ENCODE data around the gene SHISA6. TPM values are rescaled to one million over a fixed set of nuclear protein-coding genes. Genes with fewer than 3 reads are reported as not detected.

Gene SHISA6
- total RNA-seq, 3 donors from 2014 or later = not detected

DNA sequence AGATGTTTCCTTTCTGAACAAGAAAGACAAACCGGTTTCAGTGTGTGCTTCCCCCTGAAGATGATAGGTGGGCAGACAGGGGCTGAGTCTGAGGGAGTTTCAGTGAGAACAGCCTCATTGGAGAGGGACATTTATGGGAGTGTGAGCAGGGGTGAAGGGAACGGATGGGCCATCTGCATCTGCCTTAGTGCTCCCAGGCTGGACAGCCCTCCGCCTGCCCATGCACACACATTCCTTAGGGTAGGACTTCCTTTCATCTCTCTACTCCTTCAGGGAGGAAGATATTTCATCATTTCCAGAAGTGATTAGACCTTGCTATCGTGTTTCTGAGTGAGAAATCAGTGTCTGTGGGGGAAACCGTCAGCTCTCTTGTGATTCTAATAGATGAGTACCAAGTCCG lies 3.8 kb downstream of the SHISA6 start:
- no peaks in the 10 kb centered on the region for H3K36me3 Mint-ChIP-seq (ENCODE audit: insufficient read depth)
- no peak for DNase-seq
- H3K27me3 Mint-ChIP-seq (ENCODE audit: low read depth) = peaks cover 28% of the 10 kb centered on the region
- ATAC-seq = no peak
- peaks cover 4% of the 10 kb centered on the region for H3K9me3 Mint-ChIP-seq
- no peaks in the 10 kb centered on the region for H3K4me1 Mint-ChIP-seq (ENCODE audit: low read depth)
- H3K4me3 Mint-ChIP-seq = no peak overlapping the region

- peaks cover 4% of the 10 kb centered on the region for H3K9me3 Mint-ChIP-seq
- H3K4me3 Mint-ChIP-seq = no peak overlapping the region
- H3K36me3 Mint-ChIP-seq (ENCODE audit: insufficient read depth) = no peaks in the 10 kb centered on the region
- no peaks in the 10 kb centered on the region for H3K4me1 Mint-ChIP-seq (ENCODE audit: low read depth)
- ATAC-seq (no peak), DNase-seq (no peak)
- peaks cover 26% of the 10 kb centered on the region for H3K27me3 Mint-ChIP-seq (ENCODE audit: low read depth)
Observed at GRCh38 chr17:11245187-11245586, 4.2 kb downstream of the SHISA6 start.

DNA sequence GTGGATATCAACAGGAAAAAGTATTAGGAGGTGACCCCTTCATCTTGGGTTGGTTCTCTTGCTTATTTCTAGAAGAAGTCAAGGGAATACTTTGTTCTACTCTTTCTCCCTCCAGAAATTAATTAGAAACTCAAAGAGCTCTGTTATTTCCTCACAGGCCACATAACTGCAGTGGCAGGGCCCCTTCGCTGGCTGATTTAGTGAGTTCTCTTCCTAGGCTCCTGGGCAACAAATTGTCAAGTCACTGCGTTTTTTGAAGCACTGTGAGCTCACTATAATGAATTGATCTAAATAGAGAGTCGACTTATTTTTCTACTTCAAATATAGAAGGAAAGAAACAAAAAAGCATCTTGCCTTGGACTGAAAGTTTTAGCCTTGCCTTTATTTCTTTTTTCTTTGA lies 4.8 kb downstream of the SHISA6 start:
- Mint-ChIP-seq H3K4me1 (ENCODE audit: low read depth) (no peaks in the 10 kb centered on the region), H3K36me3 (ENCODE audit: insufficient read depth) (no peaks in the 10 kb centered on the region)
- no peak for ATAC-seq

DNA sequence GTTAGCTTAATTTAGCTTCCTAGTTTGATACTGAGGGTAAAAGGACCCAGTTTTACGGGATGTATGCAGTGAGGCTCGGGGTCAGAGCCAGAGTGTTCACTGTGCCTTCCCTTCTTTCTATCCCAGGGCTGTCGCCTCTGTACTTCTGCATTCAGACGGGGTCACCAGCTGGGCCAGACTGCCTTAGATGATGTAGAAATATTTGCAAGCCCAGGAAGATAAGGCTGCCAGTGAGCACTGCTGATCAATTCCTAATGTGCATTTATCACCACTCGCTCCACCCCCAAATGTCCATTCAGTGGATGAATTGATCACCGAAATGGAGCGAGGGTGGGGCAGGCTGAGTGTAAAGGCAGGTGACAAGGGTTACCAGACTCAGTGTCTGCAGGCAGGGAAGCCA lies 9.1 kb downstream of the SHISA6 start:
- Mint-ChIP-seq H3K36me3 (ENCODE audit: insufficient read depth) (no peaks in the 10 kb centered on the region), H3K4me1 (ENCODE audit: low read depth) (no peaks in the 10 kb centered on the region), H3K27me3 (ENCODE audit: low read depth) (no peaks in the 10 kb centered on the region), H3K4me3 (no peak overlapping the region), H3K9me3 (no peaks in the 10 kb centered on the region)
- no peak for ATAC-seq
- no peak for DNase-seq

More for the DNA sequence above, 4.8 kb downstream of the SHISA6 start:
- DNase-seq = no peak
- Mint-ChIP-seq H3K27me3 (ENCODE audit: low read depth) (peaks cover 26% of the 10 kb centered on the region), H3K4me3 (no peak overlapping the region), H3K9me3 (peaks cover 4% of the 10 kb centered on the region)

DNA sequence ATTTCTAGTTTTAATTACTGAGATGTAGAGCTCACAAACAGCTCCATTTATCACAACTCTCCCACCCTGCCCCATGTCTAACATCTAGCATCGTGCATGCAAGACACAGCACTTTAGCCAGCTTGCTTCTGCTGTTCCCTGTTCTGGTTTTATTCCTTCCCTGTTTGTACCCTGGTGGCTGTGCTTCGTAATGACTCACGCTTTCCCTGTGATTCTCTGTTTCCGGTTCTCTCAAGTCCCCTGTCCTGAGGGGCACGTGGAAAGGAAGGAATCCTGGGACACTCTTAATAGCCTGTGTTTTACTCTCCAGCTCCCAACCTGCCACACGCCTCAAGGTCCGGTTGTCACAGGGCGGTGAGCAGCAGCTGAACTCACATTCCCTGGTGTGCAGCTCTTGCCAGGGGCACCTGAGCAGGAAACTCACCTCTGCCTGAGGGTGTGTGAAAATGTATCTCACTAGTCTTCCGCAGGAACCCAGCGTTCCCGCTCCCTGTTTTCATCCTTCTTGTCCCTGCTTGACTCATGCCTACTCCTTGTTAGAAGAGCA lies 10.6 kb downstream of the SHISA6 start:
- no peak overlapping the region for H3K4me3 Mint-ChIP-seq
- no peaks in the 10 kb centered on the region for H3K4me1 Mint-ChIP-seq (ENCODE audit: low read depth)
- no peaks in the 10 kb centered on the region for H3K36me3 Mint-ChIP-seq (ENCODE audit: insufficient read depth)
- DNase-seq (no peak), ATAC-seq (no peak)
- no peaks in the 10 kb centered on the region for H3K9me3 Mint-ChIP-seq
- no peaks in the 10 kb centered on the region for H3K27me3 Mint-ChIP-seq (ENCODE audit: low read depth)

DNA sequence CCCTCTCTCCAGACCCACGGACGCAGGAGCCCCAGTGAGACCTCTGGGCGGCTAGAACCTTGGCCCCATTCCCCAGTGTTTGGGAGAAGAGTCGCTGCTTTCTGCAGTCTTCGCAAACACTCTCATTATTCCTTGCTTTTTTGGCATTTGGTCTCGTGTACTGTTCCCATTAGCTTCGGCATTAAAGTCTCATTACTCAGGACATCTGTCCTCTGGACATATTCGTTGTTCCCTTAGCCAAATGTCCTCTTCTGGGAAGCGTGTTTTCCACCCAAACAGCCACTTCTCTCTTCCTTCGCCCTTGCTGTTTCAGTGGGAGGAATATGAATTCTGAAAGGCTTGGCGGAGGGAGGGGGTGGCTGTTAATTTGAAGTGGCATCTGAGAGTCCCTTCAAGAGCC lies 11.1 kb downstream of the SHISA6 start:
- DNase-seq (no peak), ATAC-seq (no peak)
- H3K36me3 Mint-ChIP-seq (ENCODE audit: insufficient read depth) = no peaks in the 10 kb centered on the region
- no peaks in the 10 kb centered on the region for H3K9me3 Mint-ChIP-seq
- H3K27me3 Mint-ChIP-seq (ENCODE audit: low read depth) = no peaks in the 10 kb centered on the region
- no peak overlapping the region for H3K4me3 Mint-ChIP-seq
- H3K4me1 Mint-ChIP-seq (ENCODE audit: low read depth) = no peaks in the 10 kb centered on the region

DNA sequence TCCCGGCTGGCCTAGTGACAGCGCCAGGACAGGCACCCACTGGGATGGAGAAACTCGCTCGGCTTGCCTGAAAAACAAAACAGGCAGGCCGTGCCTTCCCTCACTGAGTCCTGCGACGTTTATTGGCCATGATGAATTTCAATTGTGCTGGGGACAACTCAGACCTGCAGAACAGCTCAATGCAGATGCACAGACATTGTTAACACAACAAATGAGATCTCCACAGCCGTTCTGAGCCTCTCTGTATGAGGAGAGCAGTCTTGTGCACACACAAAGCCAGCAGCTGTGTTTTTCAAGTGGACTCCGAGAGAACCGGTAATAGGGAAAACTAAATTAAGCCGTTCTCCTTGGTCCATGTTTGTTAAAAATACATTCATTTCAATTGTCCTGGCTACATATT lies 15.9 kb downstream of the SHISA6 start:
- no peak for ATAC-seq
- no peaks in the 10 kb centered on the region for H3K36me3 Mint-ChIP-seq (ENCODE audit: insufficient read depth)
- H3K4me1 Mint-ChIP-seq (ENCODE audit: low read depth) = no peaks in the 10 kb centered on the region
- no peaks in the 10 kb centered on the region for H3K9me3 Mint-ChIP-seq
- H3K4me3 Mint-ChIP-seq = no peak overlapping the region
- no peaks in the 10 kb centered on the region for H3K27me3 Mint-ChIP-seq (ENCODE audit: low read depth)
- DNase-seq = no peak

GRCh38 chr17:11264183-11264871 lies 23.3 kb downstream of the SHISA6 start:
- no peak for DNase-seq
- Mint-ChIP-seq H3K9me3 (peaks cover 12% of the 10 kb centered on the region), H3K36me3 (ENCODE audit: insufficient read depth) (no peaks in the 10 kb centered on the region), H3K4me1 (ENCODE audit: low read depth) (no peaks in the 10 kb centered on the region), H3K4me3 (no peak overlapping the region), H3K27me3 (ENCODE audit: low read depth) (no peaks in the 10 kb centered on the region)
- ATAC-seq = no peak

GRCh38 chr17:11267999-11268575 lies 27.1 kb downstream of the SHISA6 start:
- DNase-seq (no peak), ATAC-seq (no peak)
- Mint-ChIP-seq H3K36me3 (ENCODE audit: insufficient read depth) (no peaks in the 10 kb centered on the region), H3K9me3 (peaks cover 16% of the 10 kb centered on the region), H3K27me3 (ENCODE audit: low read depth) (peaks cover 3% of the 10 kb centered on the region), H3K4me1 (ENCODE audit: low read depth) (no peaks in the 10 kb centered on the region), H3K4me3 (no peak overlapping the region)

- Mint-ChIP-seq H3K36me3 (ENCODE audit: insufficient read depth) (no peaks in the 10 kb centered on the region), H3K9me3 (peaks cover 11% of the 10 kb centered on the region), H3K27me3 (ENCODE audit: low read depth) (peaks cover 3% of the 10 kb centered on the region), H3K4me1 (ENCODE audit: low read depth) (no peaks in the 10 kb centered on the region), H3K4me3 (no peak overlapping the region)
- DNase-seq (no peak), ATAC-seq (no peak)
Observed at GRCh38 chr17:11269210-11269609, 28.2 kb downstream of the SHISA6 start.

- DNase-seq (no peak), ATAC-seq (no peak)
- H3K9me3 Mint-ChIP-seq = peaks cover 7% of the 10 kb centered on the region
- no peaks in the 10 kb centered on the region for H3K4me1 Mint-ChIP-seq (ENCODE audit: low read depth)
- H3K36me3 Mint-ChIP-seq (ENCODE audit: insufficient read depth) = no peaks in the 10 kb centered on the region
- peaks cover 3% of the 10 kb centered on the region for H3K27me3 Mint-ChIP-seq (ENCODE audit: low read depth)
- H3K4me3 Mint-ChIP-seq = no peak overlapping the region
Observed at GRCh38 chr17:11272191-11272590, 31.2 kb downstream of the SHISA6 start.

DNA sequence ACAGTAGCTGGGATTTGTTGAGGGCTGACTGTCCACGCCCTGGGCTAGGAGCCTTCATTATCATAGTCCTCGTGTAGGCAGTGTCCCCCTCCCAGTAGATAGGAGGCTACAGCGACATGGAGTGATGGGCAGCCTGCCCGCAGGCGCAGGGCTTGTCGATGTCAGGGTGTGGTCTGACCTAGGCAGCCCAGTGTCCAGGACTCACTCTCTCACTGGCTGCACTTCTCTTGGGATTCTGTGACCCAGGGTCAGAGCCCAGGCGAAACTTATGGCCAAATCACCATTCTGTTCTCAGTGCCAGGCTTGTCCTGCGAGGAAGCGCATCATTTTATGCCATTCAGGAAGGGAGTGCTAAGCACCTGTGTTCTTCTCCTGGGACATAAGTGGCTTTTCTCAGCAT lies 32.6 kb downstream of the SHISA6 start:
- H3K36me3 Mint-ChIP-seq (ENCODE audit: insufficient read depth) = no peaks in the 10 kb centered on the region
- H3K9me3 Mint-ChIP-seq = peaks cover 7% of the 10 kb centered on the region
- H3K4me1 Mint-ChIP-seq (ENCODE audit: low read depth) = no peaks in the 10 kb centered on the region

DNA sequence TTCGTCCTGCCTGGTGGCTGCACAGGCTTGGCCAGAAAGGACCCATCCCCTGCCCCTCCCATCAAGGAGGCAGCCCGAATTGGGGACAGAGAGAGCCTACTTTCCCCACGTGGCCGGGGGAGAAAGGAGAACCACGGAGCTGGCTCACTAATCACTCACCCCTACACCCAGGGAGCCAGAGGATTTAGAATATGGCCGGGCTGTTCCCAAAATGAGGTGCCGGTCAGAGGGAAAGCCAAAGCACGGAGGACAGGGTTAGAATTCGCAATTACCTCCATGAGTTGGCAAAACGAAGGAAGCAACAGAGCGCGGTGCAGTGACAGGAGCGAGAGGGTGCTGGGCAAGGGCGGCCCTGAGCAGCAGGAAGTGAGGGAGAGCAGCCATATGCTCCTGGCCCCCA lies 33.1 kb downstream of the SHISA6 start:
- ATAC-seq = no peak
- Mint-ChIP-seq H3K9me3 (peaks cover 7% of the 10 kb centered on the region), H3K4me1 (ENCODE audit: low read depth) (no peaks in the 10 kb centered on the region), H3K36me3 (ENCODE audit: insufficient read depth) (no peaks in the 10 kb centered on the region), H3K4me3 (no peak overlapping the region), H3K27me3 (ENCODE audit: low read depth) (peaks cover 3% of the 10 kb centered on the region)
- no peak for DNase-seq

More for the DNA sequence above, 32.6 kb downstream of the SHISA6 start:
- no peak overlapping the region for H3K4me3 Mint-ChIP-seq
- H3K27me3 Mint-ChIP-seq (ENCODE audit: low read depth) = peaks cover 3% of the 10 kb centered on the region
- no peak for DNase-seq
- no peak for ATAC-seq

DNA sequence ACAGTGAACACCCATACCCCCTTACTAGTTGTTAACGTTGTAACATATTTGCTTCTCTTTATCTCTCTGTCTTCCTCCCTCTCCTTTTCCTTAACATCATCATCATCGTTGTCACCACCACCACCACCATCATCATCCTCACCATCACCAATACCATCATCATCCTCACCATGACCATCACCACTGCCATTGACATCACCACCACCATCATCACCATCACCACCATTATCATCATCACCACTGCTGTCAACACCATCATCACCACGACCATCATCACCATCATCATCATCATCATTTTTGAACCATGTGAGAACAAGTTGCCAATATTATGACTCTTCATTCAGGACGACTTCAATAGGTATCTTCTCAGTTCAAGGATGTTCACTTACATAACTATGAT lies 35.5 kb downstream of the SHISA6 start:
- Mint-ChIP-seq H3K4me1 (ENCODE audit: low read depth) (no peaks in the 10 kb centered on the region), H3K36me3 (ENCODE audit: insufficient read depth) (no peaks in the 10 kb centered on the region), H3K4me3 (no peak overlapping the region), H3K9me3 (peaks cover 3% of the 10 kb centered on the region), H3K27me3 (ENCODE audit: low read depth) (peaks cover 3% of the 10 kb centered on the region)
- DNase-seq = no peak
- no peak for ATAC-seq

Data from activated T-cell treated with anti-CD3 and anti-CD28 coated beads, Interleukin-2, amount 50 U/mL, for 4 hours (primary cell).